Body of pancreas (tissue), 4 donors: ENCODE results near the gene MRPL41.
"Not testable (repeated sequence)": the region's sequence is repeated elsewhere in the genome, so short reads cannot be mapped to it uniquely, and the experiment has no call there.

Source experiments
- CTCF ChIP-seq, 7 experiments: fragments of 450-650 bp in 4 of 7; fragments of 200-600 bp in 3 of 7; sonication (generic) in 3 of 7; IDR thresholded peaks; one replicate each; pipeline ENCODE4 v1.5.1; 2016 to 2019; ENCODE audit warnings: antibody characterized with exemption in 7 of 7
- POLR2A ChIP-seq, 3 donors: fragments of 450-650 bp; IDR thresholded peaks; one replicate each; pipeline ENCODE4 v1.6.1; 2016; ENCODE audit warnings: antibody characterized with exemption in 3 of 3, mild to moderate bottlenecking in 2 of 3

GRCh38 chr9:137513136-137513535 lies 38.5 kb upstream of the MRPL41 start:
- TF ChIP-seq POLR2A, CTCF (IDR thresholded peaks at IDR 0.05): not testable (repeated sequence)
